KOPT-K1 (cell line): ENCODE results near the gene L3MBTL4.

ENCODE experiments used
- H3K27ac ChIP-seq: fragments of 200-600 bp; sonication (generic); 2 replicates; pipeline ENCODE4 v1.5.1; 2016; ENCODE audit warnings: antibody characterized with exemption, mild to moderate bottlenecking, low read depth, low read length; ENCODE audit not compliant: poor library complexity, severe bottlenecking
- H3K36me3 ChIP-seq: fragments of 200-600 bp; sonication (generic); 2 replicates; pipeline ENCODE4 v1.5.1; 2017; ENCODE audit warnings: antibody characterized with exemption, mild to moderate bottlenecking, low read length, moderate library complexity; ENCODE audit not compliant: insufficient read depth
- H3K9me3 ChIP-seq: fragments of 200-600 bp; sonication (generic); 2 replicates; pipeline ENCODE4 v1.5.1; 2017; ENCODE audit warnings: antibody characterized with exemption, low read length, mild to moderate bottlenecking; ENCODE audit not compliant: insufficient read depth, poor library complexity, severe bottlenecking

Gene L3MBTL4

GRCh38 chr18:5914951-5915350, 499.8 kb downstream of the L3MBTL4 start:
- Histone ChIP-seq H3K9me3 (no peaks in the 10 kb centered on the region), H3K27ac (no peak overlapping the region), H3K36me3 (no peaks in the 10 kb centered on the region)

- H3K9me3 ChIP-seq: no peaks in the 10 kb centered on the region
- no peak overlapping the region for H3K27ac ChIP-seq
- H3K36me3 ChIP-seq: no peaks in the 10 kb centered on the region
Observed at GRCh38 chr18:5914016-5914415, 500.7 kb downstream of the L3MBTL4 start.

DNA sequence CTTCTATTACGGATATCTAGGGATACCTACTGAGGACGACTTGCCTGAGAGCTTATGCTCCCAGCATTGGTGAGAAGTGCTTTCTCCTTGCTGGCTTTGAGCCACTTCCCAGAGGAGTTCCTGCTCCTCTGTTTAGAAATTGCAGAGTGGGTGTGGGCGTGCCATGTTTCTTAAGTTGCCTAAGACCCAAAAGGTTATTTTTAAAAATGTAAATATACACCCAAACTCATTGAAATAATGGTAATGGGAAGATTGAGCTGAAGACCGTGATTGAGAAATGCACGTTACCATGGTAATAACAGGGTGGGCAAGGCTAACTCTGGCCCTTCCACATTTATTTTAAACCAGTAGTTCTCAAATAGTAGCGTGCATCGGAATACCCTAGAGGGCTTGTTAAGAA, 502.1 kb downstream of the L3MBTL4 start:
- Histone ChIP-seq H3K9me3 (no peaks in the 10 kb centered on the region), H3K36me3 (no peaks in the 10 kb centered on the region), H3K27ac (no peak overlapping the region)

GRCh38 chr18:5909125-5909524, 505.6 kb downstream of the L3MBTL4 start:
- Histone ChIP-seq H3K36me3 (no peaks in the 10 kb centered on the region), H3K9me3 (no peaks in the 10 kb centered on the region)

More at GRCh38 chr18:5909125-5909524, 505.6 kb downstream of the L3MBTL4 start:
- no peak overlapping the region for H3K27ac ChIP-seq
